OCI-LY7 (cell line): ENCODE measurements around the gene AAK1.

Source experiments
- EZH2phosphoT487 ChIP-seq: fragments of 200-600 bp; sonication (generic); IDR thresholded peaks from 2 replicates; pipeline ENCODE4 v1.6.1; 2018; ENCODE audit warnings: low read depth, borderline replicate concordance, mild to moderate bottlenecking, mixed run types, antibody characterized with exemption, low read length, moderate library complexity, mixed read lengths
- TF ChIP-seq, protein P1 (sequence below): fragments of 200-600 bp; sonication (generic); conservative IDR thresholded peaks from 2 replicates; pipeline ENCODE4 v1.5.1; 2014; ENCODE audit warnings: mild to moderate bottlenecking, antibody characterized with exemption, low read length, moderate library complexity, mixed read lengths

GRCh38 chr2:69456154-69456553 lies 187.4 kb downstream of the AAK1 start:
- TF ChIP-seq, protein P1, sequence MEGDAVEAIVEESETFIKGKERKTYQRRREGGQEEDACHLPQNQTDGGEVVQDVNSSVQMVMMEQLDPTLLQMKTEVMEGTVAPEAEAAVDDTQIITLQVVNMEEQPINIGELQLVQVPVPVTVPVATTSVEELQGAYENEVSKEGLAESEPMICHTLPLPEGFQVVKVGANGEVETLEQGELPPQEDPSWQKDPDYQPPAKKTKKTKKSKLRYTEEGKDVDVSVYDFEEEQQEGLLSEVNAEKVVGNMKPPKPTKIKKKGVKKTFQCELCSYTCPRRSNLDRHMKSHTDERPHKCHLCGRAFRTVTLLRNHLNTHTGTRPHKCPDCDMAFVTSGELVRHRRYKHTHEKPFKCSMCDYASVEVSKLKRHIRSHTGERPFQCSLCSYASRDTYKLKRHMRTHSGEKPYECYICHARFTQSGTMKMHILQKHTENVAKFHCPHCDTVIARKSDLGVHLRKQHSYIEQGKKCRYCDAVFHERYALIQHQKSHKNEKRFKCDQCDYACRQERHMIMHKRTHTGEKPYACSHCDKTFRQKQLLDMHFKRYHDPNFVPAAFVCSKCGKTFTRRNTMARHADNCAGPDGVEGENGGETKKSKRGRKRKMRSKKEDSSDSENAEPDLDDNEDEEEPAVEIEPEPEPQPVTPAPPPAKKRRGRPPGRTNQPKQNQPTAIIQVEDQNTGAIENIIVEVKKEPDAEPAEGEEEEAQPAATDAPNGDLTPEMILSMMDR: no peak
- TF ChIP-seq EZH2phosphoT487: no peak
